Fibroblast of lung (primary cell): ENCODE results near the gene COL15A1. TPM values are rescaled to one million over a fixed set of nuclear protein-coding genes. Genes with fewer than 3 reads are reported as not detected.

Experiments used
- DNase-seq, 2 donors: peaks; one replicate each; pipeline versions ENCODE4 v3.0.0 to v3.0.0-alpha.2; 2010; ENCODE audit warnings: low read depth in 2 of 2
- H2AFZ ChIP-seq: 2 replicates; pipeline ENCODE4 v1.5.1; 2012; ENCODE audit warnings: low read length, control low read depth, inconsistent platforms
- H3K27ac ChIP-seq: 2 replicates; pipeline ENCODE4 v1.5.1; 2011; ENCODE audit warnings: low read length, control low read depth; ENCODE audit not compliant: insufficient read depth
- H3K27me3 ChIP-seq: 2 replicates; pipeline ENCODE4 v1.5.1; 2011; ENCODE audit warnings: mild to moderate bottlenecking, low read length; ENCODE audit not compliant: control insufficient read depth, insufficient read depth
- H3K36me3 ChIP-seq: 2 replicates; pipeline ENCODE4 v1.5.1; 2011; ENCODE audit warnings: low read length; ENCODE audit not compliant: control insufficient read depth, insufficient read depth
- H3K4me1 ChIP-seq: 2 replicates; pipeline ENCODE4 v1.5.1; 2011; ENCODE audit warnings: low read length; ENCODE audit not compliant: control insufficient read depth, insufficient read depth; ENCODE audit errors: extremely low read depth
- H3K4me2 ChIP-seq: 2 replicates; pipeline ENCODE4 v1.5.1; 2011; ENCODE audit warnings: low read length, control low read depth; ENCODE audit not compliant: insufficient read depth; ENCODE audit errors: extremely low read depth
- H3K4me3 ChIP-seq, 4 experiments: fragments of 200-600 bp in 1 of 4; sonication (generic) in 1 of 4; replicated peaks in 1 of 4; 2 replicates each; pipeline ENCODE4 v1.5.1; 2011 to 2016; ENCODE audit warnings: low read length in 4 of 4, low read depth in 3 of 4, mild to moderate bottlenecking in 3 of 4, control low read depth in 2 of 4, inconsistent platforms in 1 of 4, mixed read lengths in 1 of 4; ENCODE audit not compliant: insufficient read depth in 1 of 4; ENCODE audit errors: control extremely low read depth in 1 of 4
- H3K79me2 ChIP-seq: 2 replicates; pipeline ENCODE4 v1.5.1; 2012; ENCODE audit warnings: mild to moderate bottlenecking, low read length, inconsistent platforms; ENCODE audit not compliant: control insufficient read depth, insufficient read depth
- H3K9ac ChIP-seq: 2 replicates; pipeline ENCODE4 v1.5.1; 2011; ENCODE audit warnings: mild to moderate bottlenecking, low read length, control low read depth; ENCODE audit not compliant: insufficient read depth
- H3K9me3 ChIP-seq: 2 replicates; pipeline ENCODE4 v1.5.1; 2012; ENCODE audit warnings: low read depth, low read length; ENCODE audit not compliant: control insufficient read depth, insufficient read depth
- H4K20me1 ChIP-seq: 2 replicates; pipeline ENCODE4 v1.5.1; 2011; ENCODE audit warnings: low read length; ENCODE audit not compliant: control insufficient read depth, insufficient read depth; ENCODE audit errors: extremely low read depth
- CTCF ChIP-seq, 2 donors: IDR thresholded peaks in 1 of 2; conservative IDR thresholded peaks in 1 of 2; 1 replicate in 1 of 2; 2 replicates in 1 of 2; pipeline ENCODE4 v1.5.1; 2011 to 2012; ENCODE audit warnings: low read length in 2 of 2, control low read depth in 1 of 2, inconsistent platforms in 1 of 2, low read depth in 1 of 2, mild to moderate bottlenecking in 1 of 2
- EZH2 ChIP-seq: IDR thresholded peaks from 2 replicates; pipeline ENCODE4 v1.5.1; 2012; ENCODE audit warnings: low read length, control low read depth, mild to moderate bottlenecking; ENCODE audit errors: missing control alignments
- polyA plus RNA-seq, 2 donors: library from polyadenylated mRNA; depleted of rRNA in 1 of 2; stranded (reverse) in 1 of 2; unstranded in 1 of 2; fragments of >200 nt; gene quantifications; 2 replicates each; pipeline ENCODE4 v1.2.1, GENCODE V29; 2011 to 2012; ENCODE audit warnings: missing spikeins in 1 of 2
- total RNA-seq: library from RNA; depleted of rRNA; stranded (reverse); fragments of >200 nt; gene quantifications from 2 replicates; pipeline ENCODE4 v1.2.1, GENCODE V29; 2014

Gene COL15A1
- total and polyA plus RNA-seq, 2 donors (not counting 1 experiment from before 2014, with no cell fraction given) = 13.3 to 41.0 TPM

- Histone ChIP-seq H3K9me3 (no peaks in the 10 kb centered on the region), H3K4me1 (peaks cover 12% of the 10 kb centered on the region), H3K79me2 (no peaks in the 10 kb centered on the region), H3K36me3 (no peaks in the 10 kb centered on the region), H3K27me3 (peaks cover 4% of the 10 kb centered on the region), H3K27ac (no peak overlapping the region), H3K4me2 (no peak overlapping the region), H2AFZ (no peak overlapping the region), H3K4me3 (no peak overlapping the region), H3K9ac (no peak overlapping the region), H4K20me1 (no peaks in the 10 kb centered on the region)
- no peak for TF ChIP-seq EZH2
- TF ChIP-seq CTCF (conservative IDR thresholded peaks at IDR 0.05 in 1 of 2, IDR thresholded peaks at IDR 0.05 in 1 of 2; ENCODE audit: low read depth in 1 of 2, low read length in 2 of 2) = no peak
- no peak for DNase-seq
These were observed 32.1 kb downstream of the COL15A1 start for GRCh38 chr9:98975838-98976237.

- Histone ChIP-seq H2AFZ (no peak overlapping the region), H3K9me3 (no peaks in the 10 kb centered on the region), H3K27ac (no peak overlapping the region), H3K27me3 (peaks cover 4% of the 10 kb centered on the region), H3K79me2 (no peaks in the 10 kb centered on the region), H3K4me1 (peaks cover 4% of the 10 kb centered on the region), H4K20me1 (no peaks in the 10 kb centered on the region), H3K4me3 (no peak overlapping the region), H3K4me2 (no peak overlapping the region), H3K36me3 (no peaks in the 10 kb centered on the region), H3K9ac (no peak overlapping the region)
- TF ChIP-seq EZH2 = no peak
- no peak for TF ChIP-seq CTCF (conservative IDR thresholded peaks at IDR 0.05 in 1 of 2, IDR thresholded peaks at IDR 0.05 in 1 of 2; ENCODE audit: low read depth in 1 of 2, low read length in 2 of 2)
- no peak for DNase-seq
These were observed 33.6 kb downstream of the COL15A1 start for GRCh38 chr9:98977246-98977714.

GRCh38 chr9:98977813-98978212 lies 34.1 kb downstream of the COL15A1 start:
- Histone ChIP-seq H3K27ac (no peak overlapping the region), H3K4me2 (no peak overlapping the region), H3K4me3 (no peak overlapping the region), H3K4me1 (peaks cover 4% of the 10 kb centered on the region), H3K36me3 (no peaks in the 10 kb centered on the region), H4K20me1 (no peaks in the 10 kb centered on the region), H2AFZ (no peak overlapping the region), H3K79me2 (no peaks in the 10 kb centered on the region), H3K9me3 (no peaks in the 10 kb centered on the region), H3K9ac (no peak overlapping the region), H3K27me3 (peaks cover 4% of the 10 kb centered on the region)
- TF ChIP-seq EZH2 (no peak), CTCF (conservative IDR thresholded peaks at IDR 0.05 in 1 of 2, IDR thresholded peaks at IDR 0.05 in 1 of 2; ENCODE audit: low read depth in 1 of 2, low read length in 2 of 2) (no peak)
- DNase-seq = no peak
